IMR-90 (cell line): ENCODE measurements around the gene TRNT1. TPM values are rescaled to one million over a fixed set of nuclear protein-coding genes. Genes with fewer than 3 reads are reported as not detected.

Source experiments
- ATAC-seq: fragments of 200-7000 bp; cut with Tn5 transposase; 2 replicates; pipeline ENCODE4 v1.9.1; 2020; ENCODE audit warnings: low read depth, mild to moderate bottlenecking, moderate library complexity
- BruUV-seq: library from RNA; stranded (reverse); fragments of 400-500 nt; replicated peaks from 2 replicates; lab custom pipeline; 2021; lab: Mats Ljungman, UMichigan
- CTCF ChIA-PET: fragments of 300-600 bp; formaldehyde crosslinking; extraction: SDS; loops from one replicate; lab custom pipeline; 2021; ENCODE audit warnings: antibody characterized with exemption; lab: Yijun Ruan, JAX
- POLR2A ChIA-PET: fragments of 300-600 bp; sonication (Branson Sonifier 250); formaldehyde crosslinking; loops from one replicate; lab custom pipeline; 2022; ENCODE audit warnings: antibody characterized with exemption; ENCODE audit not compliant: unreplicated experiment; lab: Charles Lee
- DNase-seq: peaks from one replicate; pipeline ENCODE4 v3.0.0; 2013
- H2AFZ ChIP-seq: replicated peaks from 2 replicates; pipeline ENCODE3; 2013; ENCODE audit warnings: low read length, mild to moderate bottlenecking; ENCODE audit not compliant: poor library complexity
- H2AK5ac ChIP-seq: 2 replicates; pipeline ENCODE4 v1.6.1; 2013; ENCODE audit warnings: low read depth, low read length, inconsistent platforms
- H2AK9ac ChIP-seq: replicated peaks from 2 replicates; pipeline ENCODE3; 2013; ENCODE audit warnings: mild to moderate bottlenecking, low read depth, low read length, moderate library complexity; ENCODE audit not compliant: poor library complexity
- H2BK120ac ChIP-seq: 2 replicates; pipeline ENCODE4 v1.6.1; 2013; ENCODE audit warnings: low read depth, low read length, inconsistent platforms
- H2BK15ac ChIP-seq: 3 replicates; pipeline ENCODE4 v1.6.1; 2013; ENCODE audit warnings: low read depth, low read length, inconsistent platforms
- H2BK20ac ChIP-seq: 2 replicates; pipeline ENCODE4 v1.6.1; 2013; ENCODE audit warnings: low read depth, mild to moderate bottlenecking, inconsistent platforms, low read length, moderate library complexity
- H2BK5ac ChIP-seq: 2 replicates; pipeline ENCODE4 v1.6.1; 2013; ENCODE audit warnings: mild to moderate bottlenecking, low read depth, low read length, inconsistent platforms; ENCODE audit not compliant: poor library complexity, severe bottlenecking
- H3K14ac ChIP-seq: replicated peaks from 2 replicates; pipeline ENCODE4 v1.6.1; 2013; ENCODE audit warnings: low read depth, low read length, inconsistent platforms
- H3K18ac ChIP-seq: 2 replicates; pipeline ENCODE4 v1.6.1; 2013; ENCODE audit warnings: low read depth, low read length, control low read depth
- H3K23ac ChIP-seq: 2 replicates; pipeline ENCODE4 v1.6.1; 2013; ENCODE audit warnings: low read depth, low read length, inconsistent platforms
- H3K27ac ChIP-seq: 2 replicates; pipeline ENCODE4 v1.5.1; 2013; ENCODE audit warnings: mild to moderate bottlenecking, control low read depth, low read length; ENCODE audit not compliant: insufficient read depth
- H3K27me3 ChIP-seq: 2 replicates; pipeline ENCODE4 v1.6.1; 2013; ENCODE audit warnings: low read length; ENCODE audit not compliant: control insufficient read depth, insufficient read depth
- H3K36me3 ChIP-seq: 2 replicates; pipeline ENCODE4 v1.6.1; 2013; ENCODE audit warnings: low read length, mixed read lengths; ENCODE audit not compliant: control insufficient read depth, insufficient read depth
- H3K4ac ChIP-seq: 2 replicates; pipeline ENCODE4 v1.6.1; 2013; ENCODE audit warnings: low read depth, low read length, inconsistent platforms
- H3K4me1 ChIP-seq: 2 replicates; pipeline ENCODE4 v1.6.1; 2013; ENCODE audit warnings: low read length, mixed read lengths; ENCODE audit not compliant: control insufficient read depth, insufficient read depth
- H3K4me2 ChIP-seq: 2 replicates; pipeline ENCODE4 v1.6.1; 2013; ENCODE audit warnings: low read depth, mild to moderate bottlenecking, control low read depth, low read length, moderate library complexity
- H3K4me3 ChIP-seq: 2 replicates; pipeline ENCODE4 v1.5.1; 2013; ENCODE audit warnings: low read depth, mild to moderate bottlenecking, control low read depth, low read length, moderate library complexity; ENCODE audit not compliant: insufficient read depth
- H3K56ac ChIP-seq: 2 replicates; pipeline ENCODE4 v1.6.1; 2013; ENCODE audit warnings: low read length, inconsistent platforms; ENCODE audit not compliant: insufficient read depth; ENCODE audit errors: extremely low read depth
- H3K79me1 ChIP-seq, 2 experiments: 2 replicates each; pipeline ENCODE4 v1.6.1; 2013; ENCODE audit warnings: low read length in 2 of 2, inconsistent platforms in 1 of 2, low read depth in 1 of 2
- H3K9ac ChIP-seq: 2 replicates; pipeline ENCODE4 v1.6.1; 2013; ENCODE audit warnings: low read depth, low read length, control low read depth
- H3K9me1 ChIP-seq: 2 replicates; pipeline ENCODE4 v1.6.1; 2013; ENCODE audit warnings: low read length, inconsistent platforms; ENCODE audit not compliant: insufficient read depth
- H3K9me3 ChIP-seq: 2 replicates; pipeline ENCODE4 v1.6.1; 2013; ENCODE audit warnings: low read length; ENCODE audit not compliant: control insufficient read depth, insufficient read depth
- H4K20me1 ChIP-seq: 2 replicates; pipeline ENCODE4 v1.6.1; 2013; ENCODE audit warnings: low read length, inconsistent platforms; ENCODE audit not compliant: insufficient read depth
- H4K5ac ChIP-seq: 2 replicates; pipeline ENCODE4 v1.6.1; 2013; ENCODE audit warnings: mild to moderate bottlenecking, low read depth, low read length, control low read depth
- H4K8ac ChIP-seq, 2 experiments: 2 replicates each; pipeline ENCODE4 v1.6.1; 2013; ENCODE audit warnings: low read depth in 2 of 2, low read length in 2 of 2, control low read depth in 1 of 2, inconsistent platforms in 1 of 2
- H4K91ac ChIP-seq: 2 replicates; pipeline ENCODE4 v1.6.1; 2013; ENCODE audit warnings: low read depth, low read length, inconsistent platforms; ENCODE audit not compliant: insufficient read depth
- CEBPB ChIP-seq: IDR thresholded peaks from 2 replicates; pipeline ENCODE4 v1.6.1; 2012; ENCODE audit warnings: low read depth, low read length, improper control_type of control experiment
- FOS ChIP-seq: fragments of 150-350 bp; IDR thresholded peaks from 2 replicates; pipeline ENCODE4 v1.6.1; 2016; ENCODE audit warnings: low read depth, low read length
- MAFK ChIP-seq: IDR thresholded peaks from 2 replicates; pipeline ENCODE4 v1.6.1; 2012; ENCODE audit warnings: low read depth, low read length, improper control_type of control experiment
- WGBS, 2 experiments: methylation state at CpG; one replicate each; pipeline versions ENCODE4 v1.1.5 to v1.1.7; 2013; ENCODE audit warnings: missing lambda C conversion rate in 2 of 2; ENCODE audit not compliant: insufficient read length in 1 of 2; ENCODE audit errors: extremely low coverage in 2 of 2; 5-methylcytosine and 5-hydroxymethylcytosine counted together
- dilution Hi-C: fragments of 300-500 bp; cut with HindIII; formaldehyde crosslinking; loops from one replicate; pipeline ENCODE4 v1.14.3; 2018; ENCODE audit warnings: low sequenced_read_pairs; ENCODE audit not compliant: unreplicated experiment
- in situ Hi-C: fragments of 300-500 bp; cut with MboI; formaldehyde crosslinking; loops from 3 replicates; pipeline ENCODE4 v1.14.3; 2019; ENCODE audit warnings: low sequenced_read_pairs, inconsistent platforms, mixed read lengths
- intact Hi-C: fragments of 100-400 bp; cut with micrococcal nuclease; formaldehyde crosslinking; loops from 2 replicates; pipeline ENCODE4 v1.10.0; 2022
- polyA plus RNA-seq, 3 experiments: library from polyadenylated mRNA; depleted of rRNA; stranded (reverse); fragments of >200 nt; gene quantifications; 2 replicates each; pipeline ENCODE4 v1.2.3, GENCODE V29; 2012; ENCODE audit warnings: low replicate concordance in 1 of 3
- total RNA-seq: library from RNA; depleted of rRNA; stranded (reverse); fragments of >200 nt; gene quantifications from 2 replicates; pipeline ENCODE4 v1.2.3, GENCODE V29; 2012
- TF ChIP-seq, protein P1 (sequence below): fragments of 150-350 bp; IDR thresholded peaks from 2 replicates; pipeline ENCODE4 v1.6.1; 2017; ENCODE audit warnings: mild to moderate bottlenecking, antibody characterized with exemption, low read length, low read depth

The TRNT1 gene
- total and polyA plus RNA-seq, 2 of the 4 experiments (the other 2 are of a cell fraction), result 11.8 to 12.3 TPM

DNA sequence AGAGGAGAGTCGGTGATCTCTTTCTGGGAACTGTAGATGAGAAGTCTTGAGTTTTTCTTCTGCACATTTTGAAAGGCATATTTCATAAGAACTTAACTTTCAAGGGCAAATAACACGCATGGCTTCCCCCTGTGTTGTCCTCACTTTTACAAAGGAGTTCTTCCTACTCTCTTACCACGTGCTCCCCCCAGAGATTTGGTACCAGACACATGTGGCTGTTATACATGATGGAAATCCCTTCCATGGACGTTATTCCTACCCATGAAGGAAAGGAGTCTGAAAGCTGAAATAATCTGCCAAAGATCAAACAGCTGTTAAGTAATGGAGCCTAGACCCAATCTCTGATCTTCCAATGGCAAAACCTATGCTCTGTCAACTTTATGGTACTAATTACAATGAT is 20.9 kb upstream of the TRNT1 start:
- DNase-seq (no peak), ATAC-seq (no peak)
- no peak overlapping the region for H2BK15ac ChIP-seq
- H3K56ac ChIP-seq, result no peak overlapping the region
- H3K27me3 ChIP-seq, result no peaks in the 10 kb centered on the region
- no peak overlapping the region for H2AK9ac ChIP-seq
- no peak overlapping the region for H3K9ac ChIP-seq
- H3K4ac ChIP-seq, result no peak overlapping the region
- no peaks in the 10 kb centered on the region for H3K9me1 ChIP-seq
- intact Hi-C loops, result no loop called here
- no peak overlapping the region for H2AFZ ChIP-seq
- H3K14ac ChIP-seq, result no peak overlapping the region
- no peak overlapping the region for H2BK5ac ChIP-seq
- no peak overlapping the region for H2BK120ac ChIP-seq
- H3K27ac ChIP-seq, result no peak overlapping the region
- H2AK5ac ChIP-seq, result no peak overlapping the region
- no peak overlapping the region for H2BK20ac ChIP-seq
- BruUV-seq, result no TSS peak
- no peak for TF ChIP-seq CEBPB
- TF ChIP-seq MAFK, result no peak
- TF ChIP-seq, protein P1, sequence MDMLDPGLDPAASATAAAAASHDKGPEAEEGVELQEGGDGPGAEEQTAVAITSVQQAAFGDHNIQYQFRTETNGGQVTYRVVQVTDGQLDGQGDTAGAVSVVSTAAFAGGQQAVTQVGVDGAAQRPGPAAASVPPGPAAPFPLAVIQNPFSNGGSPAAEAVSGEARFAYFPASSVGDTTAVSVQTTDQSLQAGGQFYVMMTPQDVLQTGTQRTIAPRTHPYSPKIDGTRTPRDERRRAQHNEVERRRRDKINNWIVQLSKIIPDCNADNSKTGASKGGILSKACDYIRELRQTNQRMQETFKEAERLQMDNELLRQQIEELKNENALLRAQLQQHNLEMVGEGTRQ, result no peak
- TF ChIP-seq FOS, result no peak
- no CpG with 5 or more reads among the region's 4 CpGs for WGBS, 2 experiments
- in situ Hi-C loops, result no loop called here
- CTCF ChIA-PET, result no interaction called here
- H3K18ac ChIP-seq, result no peak overlapping the region
- H3K36me3 ChIP-seq, result no peaks in the 10 kb centered on the region
- dilution Hi-C loops, result no loop called here
- no peak overlapping the region for H3K4me3 ChIP-seq
- H3K4me2 ChIP-seq, result no peak overlapping the region
- H4K20me1 ChIP-seq, result no peaks in the 10 kb centered on the region
- no peaks in the 10 kb centered on the region for H3K9me3 ChIP-seq
- H4K5ac ChIP-seq, result no peak overlapping the region
- POLR2A ChIA-PET, result no interaction called here
- no peak overlapping the region for H4K91ac ChIP-seq
- no peaks in the 10 kb centered on the region for H3K79me1 ChIP-seq
- H3K4me1 ChIP-seq, result no peaks in the 10 kb centered on the region
- H3K23ac ChIP-seq, result no peak overlapping the region
- H4K8ac ChIP-seq, result no peak overlapping the region
